ENCODE measurements around the gene AURKB. TPM values are rescaled to one million over a fixed set of nuclear protein-coding genes. Genes with fewer than 3 reads are reported as not detected.

AURKB gene
- total RNA-seq, 1 donor from 2014 or later = not detected

DNA sequence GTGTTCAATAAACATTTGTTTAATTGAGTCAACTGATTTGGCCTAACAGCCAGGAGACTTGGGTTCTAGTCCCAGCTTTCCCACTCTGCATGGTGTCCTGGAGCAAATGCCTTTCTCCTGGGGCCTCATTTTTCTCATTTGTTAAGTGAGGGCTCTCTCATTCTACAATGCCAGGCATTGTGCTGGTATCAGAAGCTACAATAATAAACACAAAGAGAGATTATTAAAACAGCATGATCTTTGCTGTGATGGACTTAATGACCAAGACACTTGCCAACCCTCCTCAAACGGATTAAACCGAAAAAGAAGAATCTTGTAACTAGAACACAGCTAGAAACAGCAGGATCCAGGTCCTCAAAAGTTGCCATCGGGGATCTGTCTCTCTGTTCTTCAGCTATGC lies 42.8 kb downstream of the AURKB start:
- Histone ChIP-seq H3K4me1 (peaks cover 20% of the 10 kb centered on the region), H3K27ac (no peak overlapping the region), H3K36me3 (no peaks in the 10 kb centered on the region), H3K9me3 (no peaks in the 10 kb centered on the region), H3K4me3 (no peak overlapping the region), H3K27me3 (no peaks in the 10 kb centered on the region)
- DNase-seq (ENCODE audit: extremely low spot score in 2 of 2) = no peak
- intact Hi-C loops (cut with DNase I) = no loop called here
- TF ChIP-seq POLR2AphosphoS5 (IDR thresholded peaks at IDR 0.05; ENCODE audit: insufficient read depth in 1 of 2, low read depth in 1 of 2) = no peak
- TF ChIP-seq, protein P1, sequence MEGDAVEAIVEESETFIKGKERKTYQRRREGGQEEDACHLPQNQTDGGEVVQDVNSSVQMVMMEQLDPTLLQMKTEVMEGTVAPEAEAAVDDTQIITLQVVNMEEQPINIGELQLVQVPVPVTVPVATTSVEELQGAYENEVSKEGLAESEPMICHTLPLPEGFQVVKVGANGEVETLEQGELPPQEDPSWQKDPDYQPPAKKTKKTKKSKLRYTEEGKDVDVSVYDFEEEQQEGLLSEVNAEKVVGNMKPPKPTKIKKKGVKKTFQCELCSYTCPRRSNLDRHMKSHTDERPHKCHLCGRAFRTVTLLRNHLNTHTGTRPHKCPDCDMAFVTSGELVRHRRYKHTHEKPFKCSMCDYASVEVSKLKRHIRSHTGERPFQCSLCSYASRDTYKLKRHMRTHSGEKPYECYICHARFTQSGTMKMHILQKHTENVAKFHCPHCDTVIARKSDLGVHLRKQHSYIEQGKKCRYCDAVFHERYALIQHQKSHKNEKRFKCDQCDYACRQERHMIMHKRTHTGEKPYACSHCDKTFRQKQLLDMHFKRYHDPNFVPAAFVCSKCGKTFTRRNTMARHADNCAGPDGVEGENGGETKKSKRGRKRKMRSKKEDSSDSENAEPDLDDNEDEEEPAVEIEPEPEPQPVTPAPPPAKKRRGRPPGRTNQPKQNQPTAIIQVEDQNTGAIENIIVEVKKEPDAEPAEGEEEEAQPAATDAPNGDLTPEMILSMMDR (IDR thresholded peaks at IDR 0.05) = no peak
- no peak for TF ChIP-seq POLR2A (IDR thresholded peaks at IDR 0.05)

DNA sequence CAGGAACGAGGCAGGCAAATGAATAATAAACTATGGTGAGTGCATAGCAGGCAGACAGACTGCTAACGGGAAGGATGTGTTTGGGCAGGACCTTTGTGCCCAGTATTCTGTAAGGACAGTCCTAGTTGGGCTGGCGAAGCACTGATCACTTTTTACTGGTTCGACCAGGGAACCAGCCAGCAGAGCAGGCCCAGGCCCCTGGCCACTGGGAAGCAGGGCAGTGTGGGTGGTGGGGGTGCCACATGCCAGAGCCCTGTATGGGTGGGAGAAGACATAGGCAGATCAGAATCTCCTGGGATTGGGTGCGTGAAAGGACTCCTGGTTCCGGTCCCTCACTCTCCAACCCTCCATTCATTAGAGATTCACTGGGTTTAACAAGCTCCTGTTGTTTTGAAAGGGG lies 43.6 kb downstream of the AURKB start:
- peak overlapping the region; percentile 55 for H3K27ac ChIP-seq
- no peak for DNase-seq (ENCODE audit: extremely low spot score in 2 of 2)
- no peak for TF ChIP-seq POLR2AphosphoS5 (IDR thresholded peaks at IDR 0.05; ENCODE audit: insufficient read depth in 1 of 2, low read depth in 1 of 2)
- TF ChIP-seq, protein P1 (IDR thresholded peaks at IDR 0.05) = no peak
- TF ChIP-seq POLR2A (IDR thresholded peaks at IDR 0.05) = no peak
- H3K36me3 ChIP-seq = no peaks in the 10 kb centered on the region
- H3K27me3 ChIP-seq = no peaks in the 10 kb centered on the region
- intact Hi-C loops (cut with DNase I) = no loop called here
- H3K4me1 ChIP-seq = peaks cover 25% of the 10 kb centered on the region
- H3K9me3 ChIP-seq = no peaks in the 10 kb centered on the region
- H3K4me3 ChIP-seq = no peak overlapping the region

DNA sequence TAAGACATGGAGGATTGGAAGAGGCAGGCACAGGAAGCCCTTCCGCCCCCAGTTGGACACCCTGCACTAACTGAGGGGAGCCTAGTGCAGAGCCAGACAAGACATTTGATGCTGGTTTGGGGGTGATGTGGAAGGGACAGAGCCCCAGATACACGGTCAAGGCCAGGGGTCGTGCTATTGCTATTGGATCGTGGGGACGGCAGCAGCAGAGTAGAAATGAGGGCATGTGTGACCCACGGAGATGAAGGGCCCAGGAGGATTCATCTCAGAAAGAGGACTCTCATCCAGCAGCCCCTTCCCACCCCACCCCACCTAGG lies 45.6 kb downstream of the AURKB start:
- H3K4me1 ChIP-seq = peaks cover 41% of the 10 kb centered on the region
- no peak for DNase-seq (ENCODE audit: extremely low spot score in 2 of 2)
- H3K36me3 ChIP-seq = no peaks in the 10 kb centered on the region
- intact Hi-C loops (cut with DNase I) = no loop called here
- TF ChIP-seq, protein P1 (IDR thresholded peaks at IDR 0.05) = no peak
- TF ChIP-seq POLR2AphosphoS5 (IDR thresholded peaks at IDR 0.05; ENCODE audit: insufficient read depth in 1 of 2, low read depth in 1 of 2) (no peak), POLR2A (IDR thresholded peaks at IDR 0.05) (no peak)
- no peaks in the 10 kb centered on the region for H3K27me3 ChIP-seq
- H3K9me3 ChIP-seq = no peaks in the 10 kb centered on the region
- H3K4me3 ChIP-seq = no peak overlapping the region
- H3K27ac ChIP-seq = peak overlapping the region; percentile 100

DNA sequence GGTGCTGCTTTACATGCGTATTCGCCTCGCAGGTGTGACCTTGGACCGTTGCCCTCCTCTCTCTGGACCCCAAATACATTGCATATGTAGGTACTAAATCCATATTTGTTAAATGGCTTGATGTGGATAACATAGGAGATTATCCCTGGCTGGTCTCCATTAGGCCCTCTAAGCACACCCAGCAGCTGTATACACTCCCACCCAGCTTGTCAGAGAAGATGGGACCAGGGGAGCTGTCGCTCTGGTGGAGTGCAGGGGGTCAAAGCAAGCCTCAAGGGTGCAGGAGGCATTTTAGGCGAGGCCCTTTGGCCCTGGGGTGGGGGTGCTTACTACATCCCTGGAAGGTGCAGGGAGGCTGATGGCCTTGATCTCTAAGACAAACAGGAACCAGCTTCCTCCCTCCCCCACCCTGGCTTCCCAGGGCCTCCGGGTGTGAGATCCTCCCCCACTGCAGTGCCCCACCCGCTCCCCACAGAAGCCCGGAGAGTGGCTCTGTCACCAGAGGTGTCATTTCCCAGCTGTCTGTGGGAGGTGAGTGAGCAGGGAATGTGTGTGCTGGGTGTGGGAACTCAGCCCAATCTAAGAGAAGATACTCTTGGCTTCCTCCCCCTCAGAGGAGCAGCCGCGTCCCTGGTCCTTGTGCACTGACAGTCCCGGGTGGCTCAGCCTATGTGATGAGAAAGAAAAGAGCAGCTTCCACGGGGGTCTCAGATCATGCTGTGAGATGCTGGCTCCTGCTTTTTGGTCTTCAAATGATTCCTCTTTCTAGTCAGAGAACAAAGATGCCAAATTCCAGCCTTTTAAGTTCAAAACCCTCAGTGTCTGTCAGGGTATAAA lies 46.2 kb downstream of the AURKB start:
- Histone ChIP-seq H3K4me1 (peaks cover 47% of the 10 kb centered on the region), H3K36me3 (peaks cover 0 to 4% of the 10 kb centered on the region in 2 donors), H3K4me3 (peak overlapping the region in 1 of 2 donors; percentile 81), H3K27ac (peak overlapping the region; percentile 100), H3K27me3 (no peaks in the 10 kb centered on the region), H3K9me3 (no peaks in the 10 kb centered on the region)
- TF ChIP-seq POLR2A (IDR thresholded peaks at IDR 0.05) (no peak), POLR2AphosphoS5 (IDR thresholded peaks at IDR 0.05; ENCODE audit: insufficient read depth in 1 of 2, low read depth in 1 of 2) (peak; percentile 60 to 71)
- TF ChIP-seq, protein P1 (IDR thresholded peaks at IDR 0.05) = no peak
- intact Hi-C loops (cut with DNase I) = no loop called here
- DNase-seq (ENCODE audit: extremely low spot score in 2 of 2) = peak in 1 of 2 donors; percentile 91

Data from vagina (tissue), 2 donors.